Measurements from ENCODE around the gene PRPF39. TPM values are rescaled to one million over a fixed set of nuclear protein-coding genes. Genes with fewer than 3 reads are reported as not detected.

Gene PRPF39
- total and polyA plus RNA-seq, 2 of the 4 experiments (the other 2 are of a cell fraction), result 18.1 to 29.6 TPM

DNA sequence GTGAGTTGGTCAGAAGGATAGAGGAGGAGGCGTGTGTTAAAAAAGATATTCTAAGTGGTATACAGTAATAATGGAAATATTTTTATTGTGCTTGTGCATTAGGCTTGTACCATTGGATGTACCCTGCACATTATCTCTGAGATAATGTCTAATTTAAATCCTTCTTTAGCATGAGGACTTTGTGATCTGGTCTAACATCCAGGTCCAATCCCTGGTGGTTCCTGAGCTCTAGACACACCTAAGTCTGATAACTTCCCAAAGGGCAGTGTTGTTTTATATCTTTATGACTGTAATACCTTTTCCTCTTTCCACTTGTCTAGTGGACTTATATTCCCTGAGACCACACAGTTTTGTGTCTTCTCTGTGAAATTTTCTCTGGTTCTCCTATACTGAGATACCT, 20.6 kb downstream of the PRPF39 start:
- in situ Hi-C loops (cut with MboI; ENCODE audit: low sequenced_read_pairs), result no loop called here
- DNase-seq (no peak), ATAC-seq (ENCODE audit: low read depth) (no peak)
- POLR2A ChIA-PET (ENCODE audit: unreplicated experiment), result interaction anchor here (0.6 kb wide), 1 partner anchor 152 kb away, joined by 3 read pairs; no protein-coding TSS in a partner anchor
- WGBS, 2 experiments (ENCODE audit: extremely low coverage in 2 of 2, insufficient read length in 1 of 2), result no CpG with 5 or more reads among the region's 1 CpG
- peaks cover 11 to 16% of the 10 kb centered on the region in 2 experiments; a peak in 3 of 4 replicates for H3K79me1 ChIP-seq (ENCODE audit: low read depth in 1 of 2, low read length in 2 of 2)
- H3K9me1 ChIP-seq (ENCODE audit: insufficient read depth, low read length), result no peaks in the 10 kb centered on the region
- H3K9me3 ChIP-seq (ENCODE audit: control insufficient read depth, insufficient read depth, low read length), result no peaks in the 10 kb centered on the region
- H2BK15ac ChIP-seq (ENCODE audit: low read depth, low read length), result no peak overlapping the region
- H3K27ac ChIP-seq (ENCODE audit: insufficient read depth, low read length), result no peak overlapping the region
- CTCF ChIA-PET, result no interaction called here
- H2BK5ac ChIP-seq (ENCODE audit: low read depth, low read length, poor library complexity, severe bottlenecking), result no peak overlapping the region
- no peak for TF ChIP-seq RCOR1 (IDR thresholded peaks at IDR 0.05; ENCODE audit: insufficient replicate concordance, low read length)
- no peak for TF ChIP-seq BHLHE40 (IDR thresholded peaks at IDR 0.05; ENCODE audit: low read depth, low read length)
- TF ChIP-seq, protein P1, sequence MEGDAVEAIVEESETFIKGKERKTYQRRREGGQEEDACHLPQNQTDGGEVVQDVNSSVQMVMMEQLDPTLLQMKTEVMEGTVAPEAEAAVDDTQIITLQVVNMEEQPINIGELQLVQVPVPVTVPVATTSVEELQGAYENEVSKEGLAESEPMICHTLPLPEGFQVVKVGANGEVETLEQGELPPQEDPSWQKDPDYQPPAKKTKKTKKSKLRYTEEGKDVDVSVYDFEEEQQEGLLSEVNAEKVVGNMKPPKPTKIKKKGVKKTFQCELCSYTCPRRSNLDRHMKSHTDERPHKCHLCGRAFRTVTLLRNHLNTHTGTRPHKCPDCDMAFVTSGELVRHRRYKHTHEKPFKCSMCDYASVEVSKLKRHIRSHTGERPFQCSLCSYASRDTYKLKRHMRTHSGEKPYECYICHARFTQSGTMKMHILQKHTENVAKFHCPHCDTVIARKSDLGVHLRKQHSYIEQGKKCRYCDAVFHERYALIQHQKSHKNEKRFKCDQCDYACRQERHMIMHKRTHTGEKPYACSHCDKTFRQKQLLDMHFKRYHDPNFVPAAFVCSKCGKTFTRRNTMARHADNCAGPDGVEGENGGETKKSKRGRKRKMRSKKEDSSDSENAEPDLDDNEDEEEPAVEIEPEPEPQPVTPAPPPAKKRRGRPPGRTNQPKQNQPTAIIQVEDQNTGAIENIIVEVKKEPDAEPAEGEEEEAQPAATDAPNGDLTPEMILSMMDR (conservative IDR thresholded peaks at IDR 0.05; ENCODE audit: low read depth, low read length), result no peak
- TF ChIP-seq POLR2A (IDR thresholded peaks at IDR 0.05; ENCODE audit: low read depth, low read length), result no peak
- TF ChIP-seq SMC3 (IDR thresholded peaks at IDR 0.05; ENCODE audit: low read depth, low read length), result no peak
- TF ChIP-seq CEBPB (IDR thresholded peaks at IDR 0.05; ENCODE audit: low read depth, low read length), result no peak
- TF ChIP-seq NFE2L2 (IDR thresholded peaks at IDR 0.05; ENCODE audit: low read depth, low read length), result no peak
- TF ChIP-seq MXI1 (IDR thresholded peaks at IDR 0.05; ENCODE audit: borderline replicate concordance, low read depth, low read length), result no peak
- intact Hi-C loops (cut with micrococcal nuclease), result no loop called here
- H3K27me3 ChIP-seq (ENCODE audit: control insufficient read depth, insufficient read depth, low read length), result no peaks in the 10 kb centered on the region
- dilution Hi-C loops (cut with HindIII; ENCODE audit: low sequenced_read_pairs, unreplicated experiment), result no loop called here
- no peak overlapping the region for H3K4ac ChIP-seq (ENCODE audit: low read depth, low read length)
- no peak overlapping the region for H2BK20ac ChIP-seq (ENCODE audit: low read depth, low read length)
- no peak overlapping the region for H3K4me3 ChIP-seq (ENCODE audit: insufficient read depth, low read depth, low read length)
- no peaks in the 10 kb centered on the region for H4K20me1 ChIP-seq (ENCODE audit: insufficient read depth, low read length)
- H3K4me2 ChIP-seq (ENCODE audit: low read depth, low read length), result no peak overlapping the region
- no peak overlapping the region for H3K18ac ChIP-seq (ENCODE audit: low read depth, low read length)
- no peak overlapping the region for H2BK120ac ChIP-seq (ENCODE audit: low read depth, low read length)
- no peaks in the 10 kb centered on the region for H3K4me1 ChIP-seq (ENCODE audit: control insufficient read depth, insufficient read depth, low read length)
- no peak overlapping the region for H3K14ac ChIP-seq (replicated peaks; ENCODE audit: low read depth, low read length)
- H4K5ac ChIP-seq (ENCODE audit: low read depth, low read length), result no peak overlapping the region
- H2AFZ ChIP-seq (replicated peaks; ENCODE audit: low read length, poor library complexity), result no peak overlapping the region
- H3K9ac ChIP-seq (ENCODE audit: low read depth, low read length), result no peak overlapping the region
- no peak overlapping the region for H4K8ac ChIP-seq (ENCODE audit: low read depth in 2 of 2, low read length in 2 of 2)
- H2AK5ac ChIP-seq (ENCODE audit: low read depth, low read length), result no peak overlapping the region
- H3K56ac ChIP-seq (ENCODE audit: extremely low read depth, insufficient read depth, low read length), result no peak overlapping the region
- no peak overlapping the region for H3K23ac ChIP-seq (ENCODE audit: low read depth, low read length)
- no peak overlapping the region for H4K91ac ChIP-seq (ENCODE audit: insufficient read depth, low read depth, low read length)
- peaks cover 22% of the 10 kb centered on the region for H3K36me3 ChIP-seq (ENCODE audit: control insufficient read depth, insufficient read depth, low read length)
- no peak overlapping the region for H2AK9ac ChIP-seq (replicated peaks; ENCODE audit: low read depth, low read length, poor library complexity)
- no TSS peak for BruUV-seq (replicated peaks)
